Astrocyte of the spinal cord (primary cell): ENCODE measurements around the gene ZNF10.

Experiments
- DNase-seq: peaks from one replicate; pipeline ENCODE4 v3.0.0; 2011; ENCODE audit warnings: low read depth, low spot score
- H3K4me3 ChIP-seq: 2 replicates; pipeline ENCODE4 v1.5.1; 2011; ENCODE audit warnings: low read depth, mild to moderate bottlenecking, low read length, moderate library complexity
- in situ Hi-C: cut with HindIII; loops from 2 replicates; pipeline ENCODE4 v1.10.0; 2017; ENCODE audit warnings: low sequenced_read_pairs
- TF ChIP-seq, protein P1 (sequence below): IDR thresholded peaks from 2 replicates; pipeline ENCODE4 v1.5.1; 2012; ENCODE audit warnings: low read depth, mild to moderate bottlenecking, low read length, inconsistent platforms

The ZNF10 gene

DNA sequence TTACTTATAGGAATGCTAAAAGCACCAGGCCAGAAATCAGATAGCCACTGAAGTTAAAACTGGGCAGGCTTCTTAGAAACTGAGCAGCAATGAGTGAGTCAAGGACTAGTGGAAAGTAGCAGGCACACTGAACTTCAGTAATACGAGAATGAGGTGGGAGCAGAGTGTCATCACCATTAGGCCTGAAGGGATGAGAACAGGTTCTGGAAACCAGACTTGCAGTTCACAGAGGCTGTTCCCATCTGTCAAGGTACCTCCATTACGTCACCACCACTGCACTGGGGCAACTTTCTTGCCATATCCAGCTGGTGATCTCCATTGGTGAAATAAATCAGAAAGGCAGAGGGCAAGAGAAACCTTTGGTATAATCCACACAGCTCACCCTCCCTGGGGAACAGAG, 15.6 kb downstream of the ZNF10 start:
- no peak for DNase-seq
- TF ChIP-seq, protein P1, sequence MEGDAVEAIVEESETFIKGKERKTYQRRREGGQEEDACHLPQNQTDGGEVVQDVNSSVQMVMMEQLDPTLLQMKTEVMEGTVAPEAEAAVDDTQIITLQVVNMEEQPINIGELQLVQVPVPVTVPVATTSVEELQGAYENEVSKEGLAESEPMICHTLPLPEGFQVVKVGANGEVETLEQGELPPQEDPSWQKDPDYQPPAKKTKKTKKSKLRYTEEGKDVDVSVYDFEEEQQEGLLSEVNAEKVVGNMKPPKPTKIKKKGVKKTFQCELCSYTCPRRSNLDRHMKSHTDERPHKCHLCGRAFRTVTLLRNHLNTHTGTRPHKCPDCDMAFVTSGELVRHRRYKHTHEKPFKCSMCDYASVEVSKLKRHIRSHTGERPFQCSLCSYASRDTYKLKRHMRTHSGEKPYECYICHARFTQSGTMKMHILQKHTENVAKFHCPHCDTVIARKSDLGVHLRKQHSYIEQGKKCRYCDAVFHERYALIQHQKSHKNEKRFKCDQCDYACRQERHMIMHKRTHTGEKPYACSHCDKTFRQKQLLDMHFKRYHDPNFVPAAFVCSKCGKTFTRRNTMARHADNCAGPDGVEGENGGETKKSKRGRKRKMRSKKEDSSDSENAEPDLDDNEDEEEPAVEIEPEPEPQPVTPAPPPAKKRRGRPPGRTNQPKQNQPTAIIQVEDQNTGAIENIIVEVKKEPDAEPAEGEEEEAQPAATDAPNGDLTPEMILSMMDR: no peak
- in situ Hi-C loops: no loop called here
- H3K4me3 ChIP-seq: no peak overlapping the region

DNA sequence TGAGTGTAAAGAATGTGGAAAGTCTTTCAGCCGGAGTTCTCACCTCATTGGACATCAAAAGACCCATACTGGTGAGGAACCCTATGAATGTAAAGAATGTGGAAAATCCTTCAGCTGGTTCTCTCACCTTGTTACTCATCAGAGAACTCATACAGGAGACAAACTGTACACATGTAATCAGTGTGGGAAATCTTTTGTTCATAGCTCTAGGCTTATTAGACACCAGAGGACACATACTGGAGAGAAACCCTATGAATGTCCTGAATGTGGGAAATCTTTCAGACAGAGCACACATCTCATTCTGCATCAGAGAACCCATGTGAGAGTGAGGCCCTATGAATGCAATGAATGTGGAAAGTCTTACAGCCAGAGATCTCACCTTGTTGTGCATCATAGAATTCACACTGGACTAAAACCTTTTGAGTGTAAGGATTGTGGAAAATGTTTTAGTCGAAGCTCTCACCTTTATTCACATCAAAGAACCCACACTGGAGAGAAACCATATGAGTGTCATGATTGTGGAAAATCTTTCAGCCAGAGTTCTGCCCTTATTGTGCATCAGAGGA, 25.8 kb downstream of the ZNF10 start:
- no peak overlapping the region for H3K4me3 ChIP-seq
- TF ChIP-seq, protein P1: no peak
- peak; percentile 13 for DNase-seq
- in situ Hi-C loops: no loop called here

DNA sequence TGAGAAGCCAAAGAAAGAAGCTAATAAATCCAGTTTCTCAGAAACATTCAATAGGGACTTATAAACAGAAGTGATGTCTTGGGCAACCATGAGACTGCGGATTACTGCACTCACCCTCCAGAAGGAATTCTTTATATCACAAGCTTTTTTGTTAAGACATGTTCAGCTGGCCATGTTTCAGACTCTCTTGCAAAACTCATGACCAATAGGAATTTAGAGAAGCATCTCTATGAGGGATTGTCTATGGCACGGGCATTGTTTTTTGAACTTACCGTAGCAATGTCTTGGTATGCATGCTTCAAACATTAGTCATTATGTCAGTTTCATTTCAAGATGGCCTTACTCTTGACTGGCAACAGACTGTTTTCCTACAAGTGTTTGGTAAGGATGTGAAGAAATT, 35.3 kb downstream of the ZNF10 start:
- no peak overlapping the region for H3K4me3 ChIP-seq
- TF ChIP-seq, protein P1: no peak
- DNase-seq: no peak
- in situ Hi-C loops: no loop called here

DNA sequence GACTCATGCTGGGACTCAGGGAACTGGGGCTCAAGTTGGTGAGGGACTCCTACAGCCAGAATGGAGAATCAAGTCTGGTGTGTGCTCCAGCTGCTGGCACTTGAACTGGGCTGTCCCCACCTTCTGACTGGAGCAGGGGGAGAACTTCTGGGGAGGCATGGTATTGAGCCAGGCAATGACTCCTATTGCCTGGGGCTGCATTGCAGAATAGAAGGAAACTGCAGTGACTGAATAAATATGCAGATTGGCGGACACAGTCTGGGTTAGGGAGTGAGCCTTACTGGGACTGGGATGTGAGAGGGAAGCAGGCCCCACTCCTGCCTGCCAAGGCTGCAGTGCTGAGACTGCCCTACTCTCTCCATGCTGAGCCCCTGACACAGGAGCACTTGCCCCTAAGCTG, 42.1 kb downstream of the ZNF10 start:
- no peak overlapping the region for H3K4me3 ChIP-seq
- in situ Hi-C loops: no loop called here
- TF ChIP-seq, protein P1: no peak
- DNase-seq: no peak

DNA sequence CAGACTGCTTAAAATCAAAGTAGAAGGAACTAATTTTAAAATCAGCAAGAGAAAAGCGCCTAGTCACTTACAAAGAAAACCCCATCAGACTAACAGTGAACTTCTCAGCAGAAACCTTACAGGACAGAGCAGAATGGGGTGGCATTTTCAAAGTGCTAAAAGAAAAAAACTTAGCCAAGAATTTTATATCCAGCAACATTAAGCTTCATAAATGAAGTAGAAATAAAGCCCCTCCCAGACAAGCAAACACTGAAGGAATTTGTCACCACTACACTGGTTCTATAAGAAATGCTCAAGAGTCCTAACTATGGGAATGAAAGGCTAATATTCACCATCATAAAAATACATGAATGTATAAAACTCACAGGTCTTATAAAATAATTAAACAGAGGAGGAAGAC, 44.5 kb downstream of the ZNF10 start:
- no peak overlapping the region for H3K4me3 ChIP-seq
- no peak for DNase-seq
- TF ChIP-seq, protein P1: no peak
- in situ Hi-C loops: no loop called here

DNA sequence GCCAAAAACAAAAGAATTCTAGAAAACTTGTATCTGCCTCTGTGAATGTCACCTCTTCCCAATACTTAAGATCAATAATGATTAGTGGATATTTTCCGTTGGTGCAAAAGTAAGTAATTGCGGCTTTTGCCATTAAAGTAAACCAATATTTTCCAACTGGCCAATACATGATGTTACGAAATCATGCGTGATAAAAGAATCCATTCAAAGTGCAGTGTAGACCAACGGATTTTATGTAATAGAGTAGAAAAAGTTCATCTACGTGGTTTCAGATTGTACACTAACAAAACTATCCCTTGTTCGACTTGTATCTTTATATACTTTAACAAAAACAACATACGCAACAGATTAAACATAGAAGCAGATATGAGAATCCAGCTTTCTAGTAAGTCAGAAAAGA, 50.2 kb downstream of the ZNF10 start:
- TF ChIP-seq, protein P1: no peak
- DNase-seq: no peak
- in situ Hi-C loops: no loop called here
- no peak overlapping the region for H3K4me3 ChIP-seq
